HG02623 (cell line): ENCODE data around the gene ANKMY1.

Experiments
- ATAC-seq: cut with Tn5 transposase; IDR thresholded peaks from one replicate; pipeline ENCODE4 v1.9.1; 2021; ENCODE audit warnings: moderate library complexity; ENCODE audit not compliant: unreplicated experiment

The ANKMY1 gene

GRCh38 chr2:240579771-240580614 lies 22.2 kb upstream of the ANKMY1 start:
- ATAC-seq: no peak

- no peak for ATAC-seq
Observed at GRCh38 chr2:240579071-240579762, 21.4 kb upstream of the ANKMY1 start.

- no peak for ATAC-seq
Observed at GRCh38 chr2:240578488-240578887, 20.7 kb upstream of the ANKMY1 start.

GRCh38 chr2:240578110-240578450 lies 20.3 kb upstream of the ANKMY1 start:
- no peak for ATAC-seq

- ATAC-seq: no peak
Observed at GRCh38 chr2:240577281-240578109, 19.7 kb upstream of the ANKMY1 start.

GRCh38 chr2:240576436-240577205 lies 18.8 kb upstream of the ANKMY1 start:
- no peak for ATAC-seq

GRCh38 chr2:240576036-240576435 lies 18.2 kb upstream of the ANKMY1 start:
- no peak for ATAC-seq

- ATAC-seq: no peak
Observed at GRCh38 chr2:240575101-240575965, 17.5 kb upstream of the ANKMY1 start.

GRCh38 chr2:240574386-240575100 lies 16.8 kb upstream of the ANKMY1 start:
- no peak for ATAC-seq

- no peak for ATAC-seq
Observed at GRCh38 chr2:240573516-240574385, 16.0 kb upstream of the ANKMY1 start.

GRCh38 chr2:240573071-240573515 lies 15.3 kb upstream of the ANKMY1 start:
- ATAC-seq: no peak

GRCh38 chr2:240572141-240573031 lies 14.6 kb upstream of the ANKMY1 start:
- ATAC-seq: no peak

GRCh38 chr2:240571314-240571973 lies 13.7 kb upstream of the ANKMY1 start:
- ATAC-seq: no peak

- no peak for ATAC-seq
Observed at GRCh38 chr2:240570531-240571313, 12.9 kb upstream of the ANKMY1 start.

- ATAC-seq: no peak
Observed at GRCh38 chr2:240569998-240570530, 12.3 kb upstream of the ANKMY1 start.
